GM18517 (cell line): ENCODE data around the gene NPY4R2.
"Not testable (repeated sequence)": the region's sequence is repeated elsewhere in the genome, so short reads cannot be mapped to it uniquely, and the experiment has no call there.

Source experiments
- ATAC-seq: cut with Tn5 transposase; IDR thresholded peaks from one replicate; pipeline ENCODE4 v1.9.1; 2021; ENCODE audit warnings: mild to moderate bottlenecking, moderate library complexity; ENCODE audit not compliant: unreplicated experiment

Gene NPY4R2

GRCh38 chr10:47928225-47928624, 9.8 kb downstream of the NPY4R2 start:
- not testable (repeated sequence) for ATAC-seq

GRCh38 chr10:47932824-47933223, 14.4 kb downstream of the NPY4R2 start:
- ATAC-seq: not testable (repeated sequence)

- ATAC-seq: not testable (repeated sequence)
These were observed 15.0 kb downstream of the NPY4R2 start for GRCh38 chr10:47933462-47933861.

GRCh38 chr10:47936772-47937228, 18.3 kb downstream of the NPY4R2 start:
- ATAC-seq: not testable (repeated sequence)

GRCh38 chr10:47937634-47938033, 19.2 kb downstream of the NPY4R2 start:
- not testable (repeated sequence) for ATAC-seq

GRCh38 chr10:47940821-47941220, 22.4 kb downstream of the NPY4R2 start:
- ATAC-seq: not testable (repeated sequence)

GRCh38 chr10:47941379-47941778, 22.9 kb downstream of the NPY4R2 start:
- not testable (repeated sequence) for ATAC-seq

- not testable (repeated sequence) for ATAC-seq
These were observed 24.0 kb downstream of the NPY4R2 start for GRCh38 chr10:47942351-47943019.

- ATAC-seq: not testable (repeated sequence)
These were observed 24.9 kb downstream of the NPY4R2 start for GRCh38 chr10:47943328-47943727.

- not testable (repeated sequence) for ATAC-seq
These were observed 29.0 kb downstream of the NPY4R2 start for GRCh38 chr10:47947424-47947823.

GRCh38 chr10:47957158-47957557, 38.7 kb downstream of the NPY4R2 start:
- not testable (repeated sequence) for ATAC-seq

- ATAC-seq: not testable (repeated sequence)
These were observed 41.2 kb downstream of the NPY4R2 start for GRCh38 chr10:47959677-47960076.

GRCh38 chr10:47960699-47961098, 42.2 kb downstream of the NPY4R2 start:
- ATAC-seq: not testable (repeated sequence)

- not testable (repeated sequence) for ATAC-seq
These were observed 44.3 kb downstream of the NPY4R2 start for GRCh38 chr10:47962785-47963184.

GRCh38 chr10:47964280-47965063, 46.0 kb downstream of the NPY4R2 start:
- not testable (repeated sequence) for ATAC-seq

GRCh38 chr10:47968988-47969387, 50.5 kb downstream of the NPY4R2 start:
- ATAC-seq: not testable (repeated sequence)

- not testable (repeated sequence) for ATAC-seq
These were observed 51.6 kb downstream of the NPY4R2 start for GRCh38 chr10:47970047-47970446.

GRCh38 chr10:47971598-47971997, 53.1 kb downstream of the NPY4R2 start:
- not testable (repeated sequence) for ATAC-seq

- not testable (repeated sequence) for ATAC-seq
These were observed 53.6 kb downstream of the NPY4R2 start for GRCh38 chr10:47972077-47972476.
